Aorta (tissue), 5 donors: ENCODE measurements around the gene SBF2. TPM values are rescaled to one million over a fixed set of nuclear protein-coding genes. Genes with fewer than 3 reads are reported as not detected.

Experiments used
- ATAC-seq: fragments of 200-7000 bp; cut with Tn5 transposase; one replicate; pipeline ENCODE4 v1.9.1; 2022; ENCODE audit warnings: moderate library complexity; ENCODE audit not compliant: low FRiP score
- DNase-seq, 2 donors: peaks; one replicate each; pipeline ENCODE4 v3.0.0-alpha.2; 2020
- H3K27ac ChIP-seq, 2 donors: one replicate each; pipeline ENCODE4 v1.5.1; 2013; ENCODE audit warnings: low read length in 2 of 2, mild to moderate bottlenecking in 2 of 2, moderate library complexity in 2 of 2, control low read depth in 1 of 2, inconsistent platforms in 1 of 2, low read depth in 1 of 2
- H3K27me3 ChIP-seq, 2 donors: one replicate each; pipeline ENCODE4 v1.6.1; 2013; ENCODE audit warnings: control low read depth in 1 of 2, low read length in 1 of 2, mild to moderate bottlenecking in 1 of 2, moderate library complexity in 1 of 2; ENCODE audit not compliant: insufficient read depth in 2 of 2, control insufficient read depth in 1 of 2
- H3K36me3 ChIP-seq, 2 donors: one replicate each; pipeline ENCODE4 v1.6.1; 2013; ENCODE audit warnings: control low read depth in 1 of 2, low read length in 1 of 2, mild to moderate bottlenecking in 1 of 2; ENCODE audit not compliant: insufficient read depth in 2 of 2, control insufficient read depth in 1 of 2
- H3K4me1 ChIP-seq, 2 donors: one replicate each; pipeline ENCODE4 v1.6.1; 2013; ENCODE audit warnings: low read length in 2 of 2, control low read depth in 1 of 2, mild to moderate bottlenecking in 1 of 2, moderate library complexity in 1 of 2; ENCODE audit not compliant: insufficient read depth in 2 of 2, control insufficient read depth in 1 of 2
- H3K4me3 ChIP-seq, 2 donors: one replicate each; pipeline ENCODE4 v1.5.1; 2013; ENCODE audit warnings: low read length in 2 of 2, control low read depth in 1 of 2, mild to moderate bottlenecking in 1 of 2
- H3K9me3 ChIP-seq: one replicate; pipeline ENCODE4 v1.6.1; 2013; ENCODE audit warnings: mild to moderate bottlenecking, low read length; ENCODE audit not compliant: control insufficient read depth
- WGBS, 2 donors: extraction: QIAGEN DNeasy Blood & Tissue Kit; methylation state at CpG; one replicate each; pipeline ENCODE4 v1.1.7; 2013; 5-methylcytosine and 5-hydroxymethylcytosine counted together
- intact Hi-C, 2 donors: fragments of 100-400 bp; cut with DNase I; formaldehyde crosslinking; loops; one replicate each; pipeline versions ENCODE4 v1.14.2 to v1.15.0; 2022
- polyA plus RNA-seq, 2 donors: library from polyadenylated mRNA; stranded (reverse); fragments of 200-250 nt; gene quantifications; one replicate each; pipeline ENCODE4 v1.2.3, GENCODE V29; 2013
- total RNA-seq, 2 donors: library from RNA; stranded (reverse); fragmentation: NEBNext Ultra II Directional; extraction: Animal tissue kit (Norgen Biotek cat#: 25700); gene quantifications; one replicate each; pipeline ENCODE4 v1.2.1, GENCODE V29; 2021
- donor health status: healthy with polysubstance abuse.
- donor health status: Bipolar disorder and iron deficiency.
- donor health status: DM: no; HTN: no; CAD: no.
- donor health status: DM: no; HTN: no; CAD: no.
- donor health status: DM: yes; HTN: yes; CAD: no.

Gene SBF2
- total and polyA plus RNA-seq, 4 donors, result 6.4 to 82.0 (median 47.6) TPM

- no peak for ATAC-seq
- intact Hi-C loops, result no loop called here
Measured at GRCh38 chr11:9777066-9777465, 517.0 kb downstream of the SBF2 start.

GRCh38 chr11:9776203-9776602, 517.8 kb downstream of the SBF2 start:
- no peak overlapping the region for H3K4me3 ChIP-seq
- no peaks in the 10 kb centered on the region for H3K9me3 ChIP-seq
- no peak for ATAC-seq
- H3K4me1 ChIP-seq, result peaks cover 0 to 8% of the 10 kb centered on the region in 2 donors
- peaks cover 12% of the 10 kb centered on the region in 2 donors for H3K36me3 ChIP-seq
- H3K27ac ChIP-seq, result no peak overlapping the region
- no peak for DNase-seq
- 96 to 97% methylated on average over 1 of the region's 1 CpG for WGBS, 2 donors
- no peaks in the 10 kb centered on the region for H3K27me3 ChIP-seq
- intact Hi-C loops, result no loop called here

More at GRCh38 chr11:9777066-9777465, 517.0 kb downstream of the SBF2 start:
- 85 to 88% methylated on average over 2 of the region's 2 CpGs for WGBS, 2 donors
- Histone ChIP-seq H3K9me3 (no peaks in the 10 kb centered on the region), H3K36me3 (peaks cover 14 to 16% of the 10 kb centered on the region in 2 donors), H3K4me1 (peaks cover 0 to 8% of the 10 kb centered on the region in 2 donors), H3K27ac (no peak overlapping the region), H3K4me3 (no peak overlapping the region), H3K27me3 (no peaks in the 10 kb centered on the region)
- DNase-seq, result no peak

GRCh38 chr11:9775398-9775779, 518.6 kb downstream of the SBF2 start:
- WGBS, 2 donors, result 32 to 34% methylated on average over 2 of the region's 2 CpGs
- Histone ChIP-seq H3K9me3 (no peaks in the 10 kb centered on the region), H3K27ac (no peak overlapping the region), H3K4me3 (no peak overlapping the region), H3K36me3 (peaks cover 7% of the 10 kb centered on the region in 2 donors), H3K4me1 (peaks cover 0 to 8% of the 10 kb centered on the region in 2 donors), H3K27me3 (no peaks in the 10 kb centered on the region)
- no peak for DNase-seq
- intact Hi-C loops, result no loop called here
- no peak for ATAC-seq

GRCh38 chr11:9774591-9775397, 519.2 kb downstream of the SBF2 start:
- 29 to 32% methylated on average over 6 of the region's 6 CpGs for WGBS, 2 donors
- peaks cover 2 to 4% of the 10 kb centered on the region in 2 donors for H3K36me3 ChIP-seq
- DNase-seq, result no peak
- no peak overlapping the region for H3K4me3 ChIP-seq
- peak overlapping the region in 1 of 2 donors; percentile 62 for H3K27ac ChIP-seq
- ATAC-seq, result no peak
- no peaks in the 10 kb centered on the region for H3K27me3 ChIP-seq
- intact Hi-C loops, result no loop called here
- H3K9me3 ChIP-seq, result no peaks in the 10 kb centered on the region
- H3K4me1 ChIP-seq, result peaks cover 0 to 8% of the 10 kb centered on the region in 2 donors

- Histone ChIP-seq H3K4me1 (peaks cover 0 to 8% of the 10 kb centered on the region in 2 donors), H3K9me3 (no peaks in the 10 kb centered on the region), H3K4me3 (no peak overlapping the region), H3K27me3 (no peaks in the 10 kb centered on the region), H3K36me3 (no peaks in the 10 kb centered on the region), H3K27ac (peak overlapping the region in 1 of 2 donors; percentile 62)
- intact Hi-C loops, result no loop called here
- ATAC-seq, result no peak
- DNase-seq, result no peak
Measured at GRCh38 chr11:9774109-9774508, 519.9 kb downstream of the SBF2 start.

GRCh38 chr11:9773524-9773923, 520.5 kb downstream of the SBF2 start:
- intact Hi-C loops, result no loop called here
- Histone ChIP-seq H3K27me3 (no peaks in the 10 kb centered on the region), H3K27ac (no peak overlapping the region), H3K4me1 (peaks cover 0 to 8% of the 10 kb centered on the region in 2 donors), H3K36me3 (no peaks in the 10 kb centered on the region), H3K9me3 (no peaks in the 10 kb centered on the region), H3K4me3 (no peak overlapping the region)
- DNase-seq (no peak), ATAC-seq (no peak)
- WGBS, 2 donors, result 97 to 98% methylated on average over 2 of the region's 2 CpGs

- no peak for ATAC-seq
- H3K27me3 ChIP-seq, result no peaks in the 10 kb centered on the region
- H3K4me1 ChIP-seq, result peaks cover 0 to 8% of the 10 kb centered on the region in 2 donors
- H3K27ac ChIP-seq, result no peak overlapping the region
- H3K4me3 ChIP-seq, result no peak overlapping the region
- H3K9me3 ChIP-seq, result no peaks in the 10 kb centered on the region
- DNase-seq, result no peak
- 97 to 99% methylated on average over 4 of the region's 4 CpGs for WGBS, 2 donors
- no peaks in the 10 kb centered on the region for H3K36me3 ChIP-seq
- intact Hi-C loops, result no loop called here
Measured at GRCh38 chr11:9772218-9772617, 521.8 kb downstream of the SBF2 start.

GRCh38 chr11:9771071-9771511, 522.9 kb downstream of the SBF2 start:
- intact Hi-C loops, result no loop called here
- H3K36me3 ChIP-seq, result no peaks in the 10 kb centered on the region
- H3K4me3 ChIP-seq, result no peak overlapping the region
- H3K27me3 ChIP-seq, result no peaks in the 10 kb centered on the region
- peaks cover 0 to 8% of the 10 kb centered on the region in 2 donors for H3K4me1 ChIP-seq
- no peaks in the 10 kb centered on the region for H3K9me3 ChIP-seq
- ATAC-seq (no peak), DNase-seq (no peak)
- WGBS, 2 donors, result 64 to 71% methylated on average over 1 of the region's 1 CpG
- H3K27ac ChIP-seq, result no peak overlapping the region

GRCh38 chr11:9769621-9770020, 524.4 kb downstream of the SBF2 start:
- no peak for DNase-seq
- intact Hi-C loops, result loop anchor here in 1 of 2 donors (10.0 kb wide), 1 partner anchor 85 kb away; no protein-coding TSS in a partner anchor
- no peak overlapping the region for H3K27ac ChIP-seq
- peaks cover 2 to 3% of the 10 kb centered on the region in 2 donors for H3K4me1 ChIP-seq
- 87 to 95% methylated on average over 4 of the region's 4 CpGs for WGBS, 2 donors
- H3K9me3 ChIP-seq, result no peaks in the 10 kb centered on the region
- no peak for ATAC-seq
- H3K4me3 ChIP-seq, result no peak overlapping the region
- H3K36me3 ChIP-seq, result no peaks in the 10 kb centered on the region
- H3K27me3 ChIP-seq, result no peaks in the 10 kb centered on the region
